Glomerular endothelial cell (primary cell): ENCODE results near the gene CCN2. TPM values are rescaled to one million over a fixed set of nuclear protein-coding genes. Genes with fewer than 3 reads are reported as not detected.

ENCODE experiments used
- DNase-seq: peaks from one replicate; pipeline ENCODE4 v3.0.0-alpha.2; 2011; ENCODE audit warnings: low read depth, low spot score; ENCODE audit errors: extremely low read depth
- total RNA-seq: library from RNA; depleted of rRNA; stranded (reverse); fragments of >200 nt; gene quantifications from 2 replicates; pipeline ENCODE4 v1.2.3, GENCODE V29; 2015

The CCN2 gene
- total RNA-seq, result 551 and 1,253 TPM in 2 replicates

- DNase-seq, result peak; percentile 99
Measured at GRCh38 chr6:131950767-131951575, at the start of gene CCN2. CCN2 (minus strand) TSS chr6:131951372; CDS start chr6:131951172, 200 bp downstream.

GRCh38 chr6:132000296-132000695, 49.1 kb upstream of the CCN2 start:
- no peak for DNase-seq

- DNase-seq, result no peak
Measured at GRCh38 chr6:131999545-132000146, 48.5 kb upstream of the CCN2 start.

- no peak for DNase-seq
Measured at GRCh38 chr6:131998255-131998982, 47.2 kb upstream of the CCN2 start.

GRCh38 chr6:131997429-131998153, 46.4 kb upstream of the CCN2 start:
- no peak for DNase-seq

GRCh38 chr6:131995917-131996316, 44.7 kb upstream of the CCN2 start:
- peak; percentile 51 for DNase-seq

GRCh38 chr6:131992557-131992956, 41.4 kb upstream of the CCN2 start:
- no peak for DNase-seq

GRCh38 chr6:131989036-131989435, 37.9 kb upstream of the CCN2 start:
- no peak for DNase-seq

- DNase-seq, result no peak
Measured at GRCh38 chr6:131982740-131983259, 31.6 kb upstream of the CCN2 start.

- no peak for DNase-seq
Measured at GRCh38 chr6:131981624-131981978, 30.4 kb upstream of the CCN2 start.

GRCh38 chr6:131980791-131981623, 29.8 kb upstream of the CCN2 start:
- no peak for DNase-seq

- DNase-seq, result no peak
Measured at GRCh38 chr6:131980338-131980790, 29.2 kb upstream of the CCN2 start.

- peak; percentile 77 for DNase-seq
Measured at GRCh38 chr6:131979515-131980337, 28.6 kb upstream of the CCN2 start.

GRCh38 chr6:131978522-131978921, 27.4 kb upstream of the CCN2 start:
- DNase-seq, result no peak

GRCh38 chr6:131976545-131977061, 25.4 kb upstream of the CCN2 start:
- no peak for DNase-seq

GRCh38 chr6:131972741-131973140, 21.6 kb upstream of the CCN2 start:
- DNase-seq, result no peak

- no peak for DNase-seq
Measured at GRCh38 chr6:131970076-131970859, 19.1 kb upstream of the CCN2 start.

GRCh38 chr6:131968656-131969055, 17.5 kb upstream of the CCN2 start:
- no peak for DNase-seq
